GM11168 (cell line): ENCODE data around the gene UPF2.

Experiments used
- in situ Hi-C: fragments of 300-500 bp; cut with MboI; formaldehyde crosslinking; loops from one replicate; pipeline ENCODE4 v1.12.0; 2022; ENCODE audit warnings: low sequenced_read_pairs; ENCODE audit not compliant: unreplicated experiment

UPF2 gene

GRCh38 chr10:11874568-11875493 is 167.8 kb downstream of the UPF2 start:
- in situ Hi-C loops: no loop called here

DNA sequence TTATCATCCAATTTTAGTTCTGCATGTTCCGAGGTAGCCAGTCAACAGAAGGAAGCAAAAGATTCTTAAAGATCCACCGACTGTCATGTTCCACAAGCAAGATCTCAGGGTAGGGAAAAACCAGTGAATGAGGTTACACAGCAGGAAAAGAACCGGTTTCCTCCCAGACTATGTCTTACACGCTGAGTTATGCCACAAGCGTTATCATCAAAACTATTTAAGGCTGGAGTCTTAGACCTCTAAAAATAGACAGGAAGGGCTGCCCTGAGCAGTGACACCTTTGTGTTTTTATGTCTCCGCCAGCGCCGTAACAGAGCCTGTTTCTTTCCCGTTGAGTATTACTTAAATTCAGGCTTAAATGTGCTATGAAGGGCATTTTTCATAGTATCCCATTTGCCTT is 171.1 kb downstream of the UPF2 start:
- in situ Hi-C loops: no loop called here

DNA sequence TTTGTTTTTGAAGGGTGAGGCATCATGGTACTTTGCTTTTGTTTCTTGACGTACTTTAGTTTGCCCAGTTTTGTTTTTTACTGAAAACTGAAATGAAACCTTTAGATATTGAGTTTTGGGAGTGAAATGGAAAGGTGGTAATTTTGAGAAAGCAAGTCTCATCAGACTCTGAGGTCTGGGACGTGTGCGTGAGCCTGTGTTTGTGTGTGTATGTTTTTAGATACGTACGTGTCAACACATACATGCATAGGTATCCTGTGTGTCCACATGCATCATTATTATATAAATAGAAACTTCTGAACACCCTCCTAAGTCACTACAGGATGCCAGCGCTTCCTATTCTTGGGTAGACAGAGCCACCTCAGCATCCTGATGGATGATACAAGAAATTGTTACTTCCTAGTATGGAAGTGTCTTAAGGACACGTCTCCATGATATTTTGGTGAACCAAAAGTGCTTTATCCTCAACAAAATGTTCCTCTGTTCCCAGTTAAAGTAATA is 171.7 kb downstream of the UPF2 start:
- in situ Hi-C loops: no loop called here

GRCh38 chr10:11870461-11870780 is 172.2 kb downstream of the UPF2 start:
- in situ Hi-C loops: no loop called here
